ENCODE data around the gene MRPL24.
A peak's percentile ranks its signal among the peaks of the same experiment; 100 is the strongest.
"Not testable (repeated sequence)": the region's sequence is repeated elsewhere in the genome, so short reads cannot be mapped to it uniquely, and the experiment has no call there.

MRPL24 gene

DNA sequence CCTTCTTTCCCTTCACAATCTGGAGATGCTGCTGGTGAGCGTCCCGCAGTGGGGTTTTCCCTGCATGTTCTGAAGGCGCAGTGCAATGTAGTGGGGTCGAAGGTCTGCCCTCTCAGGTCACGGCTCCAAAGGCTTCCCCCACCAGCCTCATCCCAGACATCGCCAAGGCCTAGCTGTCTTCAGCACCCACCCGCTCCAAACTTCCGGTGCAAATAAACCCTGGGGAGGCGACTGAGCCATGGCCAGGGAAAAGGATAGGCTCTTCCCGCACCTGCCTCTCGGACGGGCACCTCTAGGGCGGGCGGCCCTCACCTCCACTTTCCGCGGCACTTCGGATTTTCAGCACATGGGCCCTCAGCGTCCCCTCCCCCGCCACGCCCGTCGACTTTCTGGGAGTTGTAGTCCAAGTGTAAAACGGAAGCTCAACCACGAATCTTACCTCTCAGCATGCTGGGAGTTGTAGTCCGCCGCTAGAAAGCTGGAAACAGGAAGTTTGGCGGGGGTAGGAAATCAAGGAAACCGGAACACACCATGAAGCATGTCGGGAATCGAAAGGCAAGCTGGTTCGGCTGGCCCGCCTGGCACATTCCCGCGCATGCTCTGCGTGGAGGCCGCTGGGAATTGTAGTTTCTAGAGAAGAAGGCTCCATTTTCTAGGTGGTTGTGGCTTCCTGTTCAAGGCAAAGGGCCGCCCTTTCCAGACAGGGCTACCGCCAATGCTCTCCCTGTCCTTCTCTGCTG lies at the start of gene MRPL24:
Gene MRPL24, minus strand, starts transcription at position 348 of the 740 bp plus-strand sequence. CDS start 2,384 bp downstream, outside the sequence.
- DNase-seq, result peak; percentile 97

DNA sequence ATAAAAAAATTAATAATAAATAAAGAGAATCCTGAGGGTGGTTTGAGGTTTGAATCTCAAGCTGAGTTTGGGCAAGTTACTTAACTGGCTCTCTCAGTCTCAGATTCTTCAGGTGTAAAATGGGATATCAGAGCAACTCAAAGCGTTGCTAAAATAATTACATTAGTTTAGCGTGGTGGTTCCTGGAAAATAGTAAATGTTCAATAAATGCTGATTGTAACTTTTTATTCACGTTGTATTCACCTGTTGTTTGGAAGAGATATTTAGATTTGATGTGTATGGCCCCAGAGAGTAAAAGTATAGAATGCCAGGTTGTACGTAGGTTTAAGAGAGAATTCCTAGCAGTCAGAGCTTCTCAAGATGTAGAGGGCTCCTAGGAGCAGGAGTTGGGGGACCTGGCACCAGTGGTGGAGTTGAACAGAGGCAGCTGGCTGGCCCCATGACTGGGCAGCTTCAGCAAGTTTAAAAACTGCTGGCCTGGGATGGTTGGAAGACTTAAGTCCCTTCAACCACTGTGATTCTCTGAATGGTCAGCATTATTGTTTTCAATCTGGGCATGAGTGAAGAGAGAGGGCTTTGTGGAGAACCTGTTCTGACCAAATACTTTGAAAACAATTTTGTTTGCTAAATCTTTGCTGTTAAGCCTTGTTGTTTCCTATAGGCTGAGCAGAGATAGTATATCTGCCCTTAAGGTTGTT lies 48.9 kb upstream of the MRPL24 start:
- DNase-seq, result no peak

DNA sequence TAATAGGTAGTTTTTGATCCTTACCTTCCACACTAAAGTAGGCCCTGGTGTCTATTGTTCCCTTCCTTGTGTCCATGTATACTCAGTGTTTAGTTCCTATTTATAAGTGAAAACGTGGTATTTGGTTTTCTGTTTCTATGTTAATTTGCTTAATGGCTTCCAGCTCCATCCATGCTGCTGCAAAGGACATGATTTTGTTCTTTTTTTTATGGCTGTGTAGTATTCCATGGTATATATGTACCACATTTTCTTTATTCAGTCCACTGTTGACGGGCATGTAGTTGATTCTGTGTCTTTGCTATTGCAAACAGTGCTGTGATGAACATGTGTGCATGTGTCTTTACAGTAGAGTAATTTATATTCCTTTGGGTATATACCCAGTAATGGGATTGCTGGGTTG lies 47.2 kb upstream of the MRPL24 start:
- DNase-seq, result no peak

DNA sequence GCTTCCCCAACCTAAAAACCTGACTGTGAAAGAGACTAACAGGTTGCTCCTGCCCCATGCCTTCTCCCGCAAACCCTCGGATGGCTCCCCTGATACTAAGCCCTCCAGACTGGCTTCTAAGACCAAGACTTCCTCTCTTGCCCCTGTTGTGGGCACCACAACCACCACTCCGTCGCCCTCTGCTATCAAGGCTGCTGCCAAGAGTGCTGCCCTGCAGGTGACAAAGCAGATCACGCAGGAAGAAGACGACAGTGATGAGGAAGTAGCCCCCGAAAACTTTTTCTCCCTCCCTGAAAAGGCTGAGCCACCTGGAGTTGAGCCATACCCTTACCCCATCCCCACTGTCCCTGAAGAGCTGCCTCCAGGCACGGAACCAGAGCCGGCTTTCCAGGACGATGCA lies 45.8 kb upstream of the MRPL24 start:
- no peak for DNase-seq

DNA sequence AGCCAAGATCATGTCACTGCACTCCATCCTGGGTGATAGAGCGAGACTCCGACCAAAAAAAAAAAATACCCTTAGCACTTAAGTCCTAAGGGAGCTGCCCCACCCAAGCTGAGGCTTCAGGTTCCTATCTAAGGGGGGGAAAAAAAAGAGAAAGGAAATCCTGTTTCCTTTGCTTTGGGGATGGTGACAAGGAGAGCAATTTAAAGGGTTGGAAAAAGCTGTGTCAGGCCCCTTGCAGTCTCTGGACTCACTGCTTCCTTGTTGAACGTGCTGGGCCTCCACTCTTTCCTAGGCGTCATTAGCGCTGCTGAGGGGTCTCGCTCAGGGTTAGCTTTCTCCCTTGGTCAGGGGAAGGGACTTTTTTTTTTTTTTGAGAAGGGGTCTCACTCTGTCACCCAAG lies 44.6 kb upstream of the MRPL24 start:
- DNase-seq, result no peak

DNA sequence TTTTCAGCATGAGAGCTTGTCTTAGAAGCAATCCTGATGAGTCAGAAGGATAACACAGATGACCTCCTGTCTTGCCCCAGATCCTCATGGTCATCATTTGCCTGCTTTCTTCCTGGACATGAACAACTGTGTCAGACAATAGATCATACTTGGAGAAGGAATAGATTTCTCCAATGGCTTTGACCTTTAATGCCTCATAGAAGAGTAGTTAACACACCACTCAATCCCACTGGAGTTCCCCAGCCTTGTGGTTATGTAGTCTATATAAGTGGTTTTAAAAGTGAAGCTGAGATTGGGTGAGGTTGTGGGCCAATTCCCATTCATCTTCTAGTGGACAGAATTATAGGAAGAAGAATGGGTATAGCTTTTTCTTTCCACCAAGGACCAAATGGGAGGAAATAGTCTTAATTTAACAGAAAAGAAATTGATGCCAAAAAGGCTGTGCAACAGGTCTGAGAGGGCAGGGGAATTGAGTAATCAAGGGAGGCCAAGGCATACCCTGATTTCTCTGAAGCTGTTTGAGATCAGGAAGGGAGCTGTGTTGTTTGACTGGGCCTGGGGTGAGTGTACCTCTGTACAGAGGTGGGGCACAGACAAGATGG lies 40.8 kb upstream of the MRPL24 start:
- DNase-seq, result no peak

DNA sequence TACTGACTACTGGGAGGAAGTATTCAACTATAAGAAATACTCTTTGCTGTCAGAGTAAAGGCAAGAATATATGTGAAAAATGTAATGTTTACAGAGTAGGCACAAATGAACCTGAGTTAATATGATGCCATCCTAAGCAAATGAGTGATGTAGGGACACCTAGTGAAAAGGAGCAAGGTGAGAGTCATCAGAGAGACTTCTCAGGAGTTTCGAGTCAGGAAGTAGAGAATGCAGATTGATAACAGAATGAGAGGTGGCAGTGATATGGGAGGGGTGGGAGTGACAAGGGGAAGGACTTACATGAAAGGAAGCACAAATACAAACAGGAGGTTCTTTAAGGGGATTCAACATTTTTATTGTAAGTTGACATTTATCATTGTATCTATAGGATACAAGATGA lies 36.7 kb upstream of the MRPL24 start:
- DNase-seq, result no peak

DNA sequence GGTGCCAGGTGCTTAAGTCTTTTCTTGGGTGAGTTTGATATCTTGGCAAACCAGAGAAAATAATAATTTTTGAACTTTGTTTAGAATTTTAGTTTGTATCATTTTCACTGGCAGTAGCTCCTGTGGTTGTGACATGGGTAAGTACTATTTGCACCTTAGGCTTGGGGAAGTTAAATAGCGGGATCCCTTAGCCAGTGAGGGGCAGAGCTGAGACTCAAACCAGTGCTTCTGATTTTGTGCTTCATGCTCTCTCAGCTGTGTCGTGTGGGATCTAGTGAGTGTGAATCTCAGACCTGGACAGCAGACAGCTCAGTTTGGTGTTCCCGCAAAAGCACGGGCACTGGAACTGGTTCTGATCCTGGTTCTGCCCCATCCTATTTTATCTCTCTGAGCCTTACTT lies 36.1 kb upstream of the MRPL24 start:
- DNase-seq, result no peak

DNA sequence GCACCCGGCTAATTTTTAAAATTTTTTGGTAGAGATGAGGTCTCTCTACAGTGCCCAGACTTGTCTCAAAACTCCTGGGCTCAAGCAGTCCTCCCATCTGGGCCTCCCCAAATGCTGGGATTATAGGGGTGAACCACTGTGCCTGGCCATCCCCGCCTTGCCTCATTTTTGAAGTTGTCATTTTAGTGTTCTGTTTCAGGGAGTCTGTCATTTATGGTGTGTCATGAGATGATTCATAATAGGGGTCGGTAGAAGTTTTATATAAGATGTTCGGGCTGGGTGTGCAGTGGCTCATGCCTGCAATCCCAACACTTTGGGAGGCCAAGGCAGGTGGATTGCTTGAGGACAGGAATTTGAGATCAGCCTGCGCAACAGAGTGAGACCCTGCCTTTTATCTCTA lies 34.9 kb upstream of the MRPL24 start:
- no peak for DNase-seq

DNA sequence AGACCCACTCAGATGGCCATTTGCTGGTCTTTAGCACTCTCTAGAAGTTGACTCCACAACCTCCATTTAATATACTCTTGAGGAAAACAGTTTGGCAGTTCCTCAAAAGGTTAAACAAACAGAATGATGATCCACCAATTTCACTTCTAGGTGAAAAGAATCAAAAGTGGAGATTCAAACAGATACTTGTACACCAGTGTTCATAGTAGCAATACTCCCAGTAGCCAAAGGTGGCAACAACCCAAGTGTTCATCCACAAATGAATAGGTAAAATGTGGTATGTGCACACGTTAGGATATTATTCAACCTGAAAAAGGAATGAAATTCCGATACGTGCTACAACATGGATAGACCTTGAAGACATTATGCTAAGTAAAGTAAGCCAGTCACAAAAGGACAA lies 32.7 kb upstream of the MRPL24 start:
- DNase-seq, result no peak

DNA sequence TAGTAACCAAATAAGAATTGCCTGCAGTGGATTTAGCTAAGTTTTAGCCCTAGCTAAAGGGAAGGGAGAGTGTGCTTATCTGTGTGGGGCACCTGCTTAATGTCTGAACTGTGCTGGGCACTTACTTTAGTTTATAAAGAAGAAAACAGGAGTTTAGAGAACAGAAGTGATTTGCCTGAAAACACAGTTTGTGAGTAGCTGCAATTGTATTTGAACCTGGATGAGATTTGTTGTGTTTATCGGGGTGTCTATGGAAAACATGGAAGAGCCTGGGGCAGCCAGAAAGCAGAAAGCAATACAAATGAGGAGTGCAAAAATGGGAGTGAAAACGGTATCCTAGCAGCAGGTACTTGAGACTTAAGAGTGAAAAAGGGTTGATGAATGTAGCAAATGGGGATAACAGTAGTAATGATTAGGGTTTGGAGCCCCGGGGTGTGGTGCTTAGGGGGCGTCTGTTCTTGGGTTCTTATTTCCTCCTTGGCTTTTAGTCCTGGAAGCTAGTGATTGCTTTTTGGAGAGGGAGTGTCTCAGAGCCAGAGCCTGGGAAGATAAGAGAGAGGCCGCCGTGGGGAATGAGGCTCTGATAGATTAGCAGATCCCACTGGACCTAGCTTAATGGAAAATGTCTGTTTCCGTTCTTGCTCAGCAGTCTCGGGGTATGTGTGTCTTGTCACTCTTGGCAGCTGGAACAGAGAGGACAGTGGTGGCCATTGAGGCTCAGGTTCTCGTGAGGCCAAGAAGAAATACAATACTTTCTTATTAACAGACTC lies 32.0 kb upstream of the MRPL24 start:
- DNase-seq, result no peak

DNA sequence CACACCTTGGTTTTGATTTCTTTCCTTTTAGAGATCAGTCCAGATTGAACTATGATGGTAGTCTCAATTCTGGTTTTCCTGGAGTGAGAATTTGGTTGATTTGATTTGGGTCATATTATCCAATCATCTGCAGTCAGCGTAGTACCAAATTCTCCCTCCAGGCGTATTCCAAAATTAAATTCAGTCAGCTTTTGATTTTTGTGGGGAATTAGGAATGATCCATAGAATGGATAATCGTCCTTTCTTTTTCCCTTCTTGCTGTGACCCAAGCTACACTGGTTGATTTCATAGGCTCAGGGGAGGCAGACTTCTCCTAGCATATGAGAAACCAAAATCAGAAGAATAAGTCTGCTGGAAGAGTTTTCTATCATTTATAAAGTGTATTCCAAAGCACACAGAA lies 31.3 kb upstream of the MRPL24 start:
- DNase-seq, result no peak

DNA sequence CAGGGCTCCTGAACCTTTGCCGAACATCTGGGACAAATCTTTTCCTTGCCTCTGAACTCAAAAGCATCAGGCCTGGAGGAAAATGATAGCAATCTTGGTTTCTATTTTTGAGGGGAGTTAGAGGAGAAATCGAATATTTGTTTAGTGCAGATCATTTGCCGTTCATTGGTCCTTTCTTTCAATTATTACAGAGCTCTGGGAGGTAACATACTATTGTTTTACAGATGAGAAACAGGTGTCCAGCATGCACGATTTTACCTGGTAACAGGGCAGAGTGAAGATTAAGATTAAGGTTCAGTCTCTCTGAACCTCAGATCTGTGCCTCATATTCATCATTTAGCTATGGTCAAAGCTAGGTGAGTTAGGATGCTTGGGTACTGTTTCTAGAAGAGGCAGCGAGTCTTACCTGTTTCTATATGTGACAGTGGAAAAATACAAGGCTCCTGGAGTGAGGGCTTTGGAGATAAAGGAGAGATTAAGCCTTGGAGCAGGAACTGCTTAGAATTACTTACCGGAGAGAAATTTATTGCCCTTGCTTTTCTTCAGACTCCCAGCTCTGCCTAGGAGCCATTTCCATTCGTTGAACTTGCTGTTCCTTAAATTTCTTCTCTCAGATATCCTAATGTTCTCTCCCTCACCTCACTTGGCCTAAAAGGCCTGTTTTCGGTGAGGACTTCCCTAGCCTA lies 27.9 kb upstream of the MRPL24 start:
- DNase-seq, result no peak

DNA sequence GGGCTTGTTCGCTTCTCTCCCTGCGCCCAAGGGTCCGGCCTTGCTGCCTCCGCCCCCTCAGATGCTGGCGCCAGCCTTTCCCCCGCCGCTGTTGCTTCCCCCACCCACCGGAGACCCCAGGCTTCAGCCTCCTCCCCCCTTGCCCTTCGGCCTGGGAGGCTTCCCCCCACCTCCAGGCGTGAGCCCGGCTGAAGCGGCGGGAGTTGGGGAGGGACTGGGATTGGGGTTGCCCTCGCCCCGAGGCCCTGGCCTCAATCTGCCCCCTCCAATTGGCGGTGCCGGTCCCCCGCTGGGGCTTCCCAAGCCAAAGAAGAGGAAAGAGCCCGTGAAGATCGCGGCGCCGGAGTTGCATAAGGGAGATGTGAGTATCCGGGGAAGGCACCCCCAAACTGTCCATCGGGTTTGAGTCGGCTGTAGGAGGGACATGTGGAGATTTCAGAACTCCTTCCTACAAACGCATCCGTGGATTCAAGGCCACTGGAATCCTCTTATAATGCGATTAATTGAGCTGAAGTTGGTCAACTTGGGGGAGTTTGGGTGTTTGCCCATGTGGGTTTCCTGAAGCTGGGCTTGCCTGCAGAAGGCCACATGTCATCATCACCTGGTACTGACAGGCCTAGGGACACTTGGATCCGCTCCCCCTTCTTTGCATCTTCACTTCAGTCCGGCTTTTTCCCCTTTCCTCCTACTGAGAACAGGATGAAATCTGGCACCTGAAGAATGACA lies 27.2 kb upstream of the MRPL24 start:
- no peak for DNase-seq

DNA sequence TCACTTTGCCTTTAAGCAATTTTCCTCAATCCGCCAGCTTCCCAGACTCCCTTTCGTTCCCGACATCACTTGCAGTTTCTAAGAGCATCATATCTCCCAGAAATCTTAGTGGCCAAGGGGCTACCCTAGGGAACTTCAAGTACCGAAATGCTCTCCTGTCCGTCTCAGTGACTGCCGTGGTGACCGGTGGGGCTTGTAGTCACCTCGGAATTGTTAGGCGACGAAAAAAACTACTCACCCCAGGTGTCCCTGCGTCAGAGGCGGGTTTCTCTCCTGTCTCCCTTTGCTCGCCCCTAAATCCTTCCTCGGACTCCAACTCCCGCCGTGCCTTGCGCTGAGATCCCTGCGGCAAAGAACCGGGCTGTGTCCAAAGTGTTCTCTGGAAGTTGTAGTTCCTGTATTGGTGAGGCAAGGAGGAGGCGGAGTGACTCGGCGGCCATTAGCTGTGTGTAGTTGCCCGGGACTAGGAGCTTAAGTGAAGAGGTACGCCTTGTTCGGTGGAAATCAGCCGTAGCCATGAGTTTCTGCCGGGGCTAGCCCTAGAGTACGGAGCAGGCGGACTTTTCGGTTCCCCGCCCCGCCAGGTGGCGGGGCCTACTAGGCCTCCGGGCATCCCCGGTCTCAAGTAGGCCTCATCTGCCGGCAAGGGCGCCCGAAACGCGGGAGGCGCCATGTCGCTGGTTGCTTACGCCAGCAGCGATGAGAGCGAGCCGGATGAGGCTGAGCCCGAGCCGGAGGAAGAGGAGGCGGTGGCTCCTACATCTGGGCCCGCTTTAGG lies 26.4 kb upstream of the MRPL24 start, which contains the start of gene PRCC:
Gene PRCC, plus strand, starts transcription at position 435 of the 778 bp plus-strand sequence. Its CDS starts 237 bp downstream, at position 672.
- DNase-seq, result peak; percentile 97

DNA sequence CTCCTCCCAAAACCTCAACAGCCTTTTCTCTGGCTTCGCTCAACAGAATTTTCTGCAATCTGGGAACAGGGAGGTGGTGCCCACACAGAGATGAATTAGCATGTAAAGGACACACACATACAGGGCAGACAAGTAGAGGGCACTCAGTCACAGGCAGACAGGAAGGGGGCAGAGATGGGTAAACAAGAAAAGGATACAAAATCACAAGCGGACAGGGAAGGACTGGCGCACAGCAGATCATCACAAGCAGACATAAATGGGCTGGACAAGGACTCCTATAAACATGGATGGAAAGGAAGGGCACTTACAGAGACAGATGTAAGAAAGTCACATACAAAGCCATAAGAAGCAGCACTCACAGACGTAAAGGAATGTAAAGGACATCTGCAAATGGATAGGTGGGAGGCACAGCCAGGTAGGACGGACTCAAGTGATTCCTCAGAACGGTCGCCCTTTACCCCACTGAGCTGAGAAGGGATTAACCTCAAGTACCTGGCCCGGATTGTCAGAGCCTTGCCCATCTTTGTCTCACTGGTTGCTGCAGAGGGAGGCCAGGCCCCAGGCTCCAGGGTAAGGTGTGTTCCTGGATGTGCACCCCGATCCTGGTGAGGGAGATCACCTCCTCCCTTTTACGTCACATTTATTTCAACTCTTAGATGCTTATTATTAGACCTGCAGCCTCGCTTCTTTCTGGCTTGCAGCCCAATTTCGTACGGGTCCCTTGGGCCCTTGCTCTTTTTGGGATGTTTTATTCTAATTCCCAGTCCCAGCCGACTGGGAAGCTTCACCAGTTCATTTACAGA lies 25.6 kb upstream of the MRPL24 start:
- DNase-seq, result no peak

DNA sequence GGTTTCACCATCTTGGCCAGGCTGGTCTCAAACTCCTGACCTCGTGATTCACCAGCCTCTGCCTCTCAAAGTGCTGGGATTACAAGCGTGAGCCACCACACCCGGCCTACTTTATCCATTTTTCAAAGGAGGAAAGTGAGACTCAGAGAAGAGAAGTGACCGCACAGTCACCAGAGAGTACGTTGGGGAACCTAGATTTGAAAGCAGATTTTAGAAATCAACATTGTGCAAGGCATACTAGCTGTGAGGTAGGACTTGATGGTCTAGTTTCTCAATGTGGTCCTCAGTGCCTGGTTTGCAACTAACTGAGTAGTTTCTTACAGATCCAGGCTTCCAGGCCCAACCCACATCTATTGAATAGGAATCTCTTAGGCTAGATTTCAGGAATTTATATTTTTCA lies 24.8 kb upstream of the MRPL24 start:
- no peak for DNase-seq

DNA sequence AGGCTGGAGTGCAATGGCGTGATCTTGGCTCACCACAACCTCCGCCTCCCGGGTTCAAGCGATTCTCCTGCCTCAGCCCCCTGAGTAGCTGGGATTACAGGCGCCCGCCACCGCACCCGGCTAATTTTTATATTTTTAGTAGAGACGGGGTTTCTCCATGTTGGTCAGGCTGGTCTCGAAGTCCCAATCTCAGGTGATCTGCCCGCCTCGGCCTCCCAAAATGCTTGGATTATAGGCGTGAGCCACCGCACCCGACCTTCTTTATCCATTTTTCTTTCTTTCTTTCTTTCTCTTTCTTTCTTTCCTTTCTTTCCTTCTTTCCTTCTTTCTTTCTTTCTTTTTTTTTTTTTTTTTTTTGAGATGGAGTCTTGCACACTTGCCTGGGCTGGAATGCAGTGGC lies 24.2 kb upstream of the MRPL24 start:
- DNase-seq, result not testable (repeated sequence)

DNA sequence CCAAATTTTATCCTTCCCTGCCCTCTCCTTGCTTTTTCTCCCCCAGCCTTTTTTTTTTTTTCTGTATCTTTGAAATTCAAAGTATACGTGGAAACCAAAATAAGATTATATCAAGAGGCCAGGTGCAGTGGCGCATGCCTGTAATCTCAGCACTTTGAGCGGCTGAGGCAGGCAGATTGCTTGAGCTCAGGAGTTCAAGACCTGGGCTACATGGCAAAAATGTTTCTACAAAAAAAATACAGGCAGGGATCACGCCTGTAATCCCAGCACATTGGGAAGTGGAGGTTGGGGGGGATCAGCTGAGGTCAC lies 19.9 kb upstream of the MRPL24 start:
- DNase-seq, result no peak

DNA sequence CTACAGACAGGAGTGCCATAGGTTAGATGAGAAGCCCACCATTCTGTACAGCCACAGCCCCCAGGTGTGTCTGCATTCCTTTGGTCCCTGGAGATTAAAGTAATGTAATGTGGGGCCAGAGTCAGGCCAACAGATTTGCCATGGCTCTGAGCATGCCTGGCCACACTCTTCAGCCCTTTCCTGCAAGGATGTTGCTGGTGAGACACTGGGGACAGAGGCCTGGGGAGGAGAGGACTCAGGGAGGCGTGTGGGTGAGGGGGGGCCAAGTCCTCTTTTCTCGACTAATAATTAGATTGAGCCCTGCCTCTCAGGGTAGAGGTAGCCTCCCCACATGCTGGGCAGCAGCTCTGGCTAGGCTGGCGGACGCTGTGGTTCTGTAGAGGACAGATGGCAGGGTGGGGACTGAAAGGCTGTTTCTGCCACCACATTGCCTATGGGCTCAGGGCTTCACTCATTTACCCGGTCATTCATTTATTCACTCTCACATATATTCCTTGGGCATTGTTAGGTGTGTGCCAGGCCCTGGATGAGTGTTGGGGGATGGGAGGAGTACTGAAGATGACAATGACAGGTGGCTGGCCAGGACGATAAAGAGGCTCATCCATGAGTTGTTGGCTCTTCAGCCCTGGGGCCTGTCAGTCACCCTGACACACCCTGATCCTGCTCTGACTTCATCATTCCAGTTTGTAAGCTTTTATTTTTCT lies 19.4 kb upstream of the MRPL24 start:
- no peak for DNase-seq
